Ovary (tissue), 9 donors: ENCODE results near the gene ASMTL. TPM values are rescaled to one million over a fixed set of nuclear protein-coding genes. Genes with fewer than 3 reads are reported as not detected.
"Not testable (repeated sequence)": the region's sequence is repeated elsewhere in the genome, so short reads cannot be mapped to it uniquely, and the experiment has no call there.

Experiments
- DNase-seq, 5 donors: peaks; one replicate each; pipeline ENCODE4 v3.0.0-alpha.2; 2019 to 2020
- H3K27ac ChIP-seq, 2 donors: fragments of 200-600 bp; one replicate each; pipeline versions ENCODE4 v1.5.1 to v1.8.0; 2019 to 2022
- H3K27me3 ChIP-seq: fragments of 200-600 bp; one replicate; pipeline ENCODE4 v1.8.0; 2022
- H3K36me3 ChIP-seq: fragments of 200-600 bp; sonication (generic); one replicate; pipeline ENCODE4 v1.5.1; 2019
- H3K4me1 ChIP-seq: one replicate; pipeline ENCODE4 v1.8.1; 2013; ENCODE audit warnings: mild to moderate bottlenecking, moderate library complexity; ENCODE audit not compliant: insufficient read depth
- H3K4me3 ChIP-seq: fragments of 200-600 bp; sonication (generic); one replicate; pipeline ENCODE4 v1.5.1; 2017
- H3K9me3 ChIP-seq, 2 donors: fragments of 200-600 bp in 1 of 2; sonication (generic) in 1 of 2; one replicate each; pipeline versions ENCODE4 v1.5.1 to v1.8.1; 2013 to 2019; ENCODE audit warnings: mild to moderate bottlenecking in 1 of 2, moderate library complexity in 1 of 2
- CTCF ChIP-seq, 3 donors: fragments of 450-650 bp in 2 of 3; fragments of 200-600 bp in 1 of 3; IDR thresholded peaks; one replicate each; pipeline versions ENCODE4 v1.5.1 to v1.8.0; 2016 to 2022; ENCODE audit warnings: antibody characterized with exemption in 3 of 3, mild to moderate bottlenecking in 1 of 3
- EP300 ChIP-seq: sonication (generic); formaldehyde crosslinking; IDR thresholded peaks from one replicate; pipeline ENCODE4 v1.6.1; 2017; ENCODE audit warnings: antibody characterized with exemption
- POLR2A ChIP-seq: fragments of 450-650 bp; IDR thresholded peaks from one replicate; pipeline ENCODE4 v1.6.1; 2017; ENCODE audit warnings: antibody characterized with exemption, mild to moderate bottlenecking, moderate library complexity
- WGBS, 3 donors: extraction: QIAGEN DNeasy Blood & Tissue Kit in 1 of 3; methylation state at CpG; one replicate each; pipeline versions ENCODE4 v1.1.5 to v1.1.7; 2013 to 2017; 5-methylcytosine and 5-hydroxymethylcytosine counted together
- intact Hi-C, 4 donors: fragments of 100-400 bp; cut with DNase I; formaldehyde crosslinking; loops; one replicate each; pipeline versions ENCODE4 v1.11.0 to v1.15.1; 2022 to 2023
- polyA plus RNA-seq, 2 donors: library from polyadenylated mRNA; stranded (reverse); fragments of 200-250 nt in 1 of 2; fragments of 350-450 nt in 1 of 2; fragmentation: Illumina TruSeq in 1 of 2; extraction: RNeasy Lipid Tissue Mini Kit (QIAGEN cat#74804) in 1 of 2; gene quantifications; one replicate each; pipeline ENCODE4 v1.2.3, GENCODE V29; 2013 to 2014
- total RNA-seq, 7 donors: library from RNA; depleted of rRNA in 2 of 7; stranded (reverse); fragments of >200 nt in 2 of 7; fragmentation: NEBNext Ultra II Directional in 3 of 7; extraction: Animal tissue kit (Norgen Biotek cat#: 25700) in 3 of 7; gene quantifications; one replicate each; pipeline versions ENCODE4 v1.1.0 to v1.2.4, GENCODE V29; 2016 to 2023
- donor health status: DM: no; HTN: no; CAD: no; lungs with moderate emphysema.
- donor health status: DM: no; HTN: no; CAD: no.
- donor health status: Bipolar disorder and iron deficiency.
- donor health status: DM: yes; HTN: yes; CAD: no.
- donor health status: DM: no; HTN: no; CAD: no.
- donor health status: DM: yes; HTN: yes; CAD: no.

Gene ASMTL
- total and polyA plus RNA-seq, 9 donors: 21.3 to 48.9 (median 40.7) TPM

GRCh38 chrX:1407035-1407434, 45.7 kb downstream of the ASMTL start:
- no peaks in the 10 kb centered on the region for H3K27me3 ChIP-seq
- no peak for DNase-seq
- intact Hi-C loops: no loop called here
- no peaks in the 10 kb centered on the region for H3K4me1 ChIP-seq
- H3K27ac ChIP-seq: no peak overlapping the region
- H3K9me3 ChIP-seq: peaks cover 0 to 3% of the 10 kb centered on the region in 2 donors
- H3K4me3 ChIP-seq: no peak overlapping the region
- TF ChIP-seq POLR2A (no peak), CTCF (IDR thresholded peaks at IDR 0.05) (no peak), EP300 (no peak)
- no peaks in the 10 kb centered on the region for H3K36me3 ChIP-seq

- WGBS, 3 donors: 95 to 100% (median 96%) methylated on average over 2 of the region's 2 CpGs
- H3K27me3 ChIP-seq, H3K9me3 ChIP-seq, H3K27ac ChIP-seq, DNase-seq, intact Hi-C loops, H3K36me3 ChIP-seq, H3K4me3 ChIP-seq, H3K4me1 ChIP-seq: not testable (repeated sequence)
Measured at GRCh38 chrX:1405769-1406168, 46.9 kb downstream of the ASMTL start.

- H3K36me3 ChIP-seq, H3K27me3 ChIP-seq, H3K9me3 ChIP-seq, H3K4me3 ChIP-seq, intact Hi-C loops, H3K27ac ChIP-seq, H3K4me1 ChIP-seq, DNase-seq: not testable (repeated sequence)
- 93 to 98% (median 95%) methylated on average over 3 of the region's 3 CpGs for WGBS, 3 donors
Measured at GRCh38 chrX:1403867-1404266, 48.8 kb downstream of the ASMTL start.

DNA sequence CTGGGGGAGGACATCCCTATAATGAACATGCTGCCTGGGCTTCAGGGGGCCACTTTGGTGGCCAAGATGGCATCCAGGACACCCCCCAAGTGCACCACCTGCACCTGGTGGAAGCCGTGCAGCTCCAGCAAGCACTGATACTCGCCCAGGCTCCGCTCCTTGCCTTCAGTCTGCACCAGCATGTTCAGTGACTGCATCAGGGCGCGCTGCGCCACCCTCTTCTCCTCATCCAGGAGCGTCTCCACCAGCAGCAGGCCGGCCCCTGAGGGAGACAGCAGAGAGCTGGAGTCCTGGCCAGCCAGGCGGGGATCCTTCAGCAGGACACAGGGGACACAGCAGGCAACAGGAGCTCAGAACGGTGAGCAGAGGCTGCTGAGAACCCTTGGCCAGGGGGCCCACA, 49.5 kb downstream of the ASMTL start:
- Histone ChIP-seq H3K4me3 (no peak overlapping the region), H3K27ac (no peak overlapping the region), H3K9me3 (peaks cover 0 to 3% of the 10 kb centered on the region in 2 donors), H3K36me3 (no peaks in the 10 kb centered on the region), H3K27me3 (no peaks in the 10 kb centered on the region), H3K4me1 (no peaks in the 10 kb centered on the region)
- TF ChIP-seq POLR2A (no peak), EP300 (no peak), CTCF (IDR thresholded peaks at IDR 0.05) (no peak)
- DNase-seq: peak in 3 of 5 donors; percentile 10 to 26 (median 10)
- 97 to 99% (median 97%) methylated on average over 10 of the region's 10 CpGs for WGBS, 3 donors
- intact Hi-C loops: no loop called here

- Histone ChIP-seq H3K27ac (no peak overlapping the region), H3K27me3 (no peaks in the 10 kb centered on the region), H3K9me3 (peaks cover 0 to 3% of the 10 kb centered on the region in 2 donors), H3K4me1 (no peaks in the 10 kb centered on the region), H3K36me3 (no peaks in the 10 kb centered on the region), H3K4me3 (no peak overlapping the region)
- intact Hi-C loops: no loop called here
- TF ChIP-seq POLR2A (no peak), EP300 (no peak), CTCF (IDR thresholded peaks at IDR 0.05) (no peak)
- DNase-seq: peak in 3 of 5 donors; percentile 15 to 31 (median 16)
- WGBS, 3 donors: 83 to 88% (median 83%) methylated on average over 30 of the region's 30 CpGs
Measured at GRCh38 chrX:1401611-1402430, 50.9 kb downstream of the ASMTL start.
